Right atrium auricular region (tissue), 2 donors: ENCODE measurements around the gene ATPAF1. TPM values are rescaled to one million over a fixed set of nuclear protein-coding genes. Genes with fewer than 3 reads are reported as not detected.
A peak's percentile ranks its signal among the peaks of the same experiment; 100 is the strongest.

Experiments
- DNase-seq: peaks from one replicate; pipeline ENCODE4 v3.0.0-alpha.2; 2019; ENCODE audit warnings: low spot score
- H3K27ac ChIP-seq, 2 donors: fragments of 200-600 bp; sonication (generic); 1 replicate in 1 of 2; 2 replicates in 1 of 2; pipeline ENCODE4 v1.5.1; 2016 to 2019
- H3K27me3 ChIP-seq, 2 donors: fragments of 200-600 bp; sonication (generic); one replicate each; pipeline versions ENCODE4 v1.5.1 to v1.6.0; 2017 to 2019
- H3K36me3 ChIP-seq: fragments of 200-600 bp; sonication (generic); one replicate; pipeline ENCODE4 v1.5.1; 2016
- H3K4me1 ChIP-seq, 2 donors: fragments of 200-600 bp; sonication (generic); one replicate each; pipeline versions ENCODE4 v1.5.1 to v1.6.0; 2017 to 2019
- H3K4me3 ChIP-seq, 2 donors: fragments of 200-600 bp; sonication (generic); 1 replicate in 1 of 2; 2 replicates in 1 of 2; pipeline ENCODE4 v1.5.1; 2017 to 2019; ENCODE audit warnings: mild to moderate bottlenecking in 1 of 2, moderate library complexity in 1 of 2
- H3K9me3 ChIP-seq, 2 donors: fragments of 200-600 bp; sonication (generic); one replicate each; pipeline ENCODE4 v1.5.1; 2019
- total RNA-seq, 2 donors: library from RNA; depleted of rRNA; stranded (reverse); fragments of >200 nt; gene quantifications; one replicate each; pipeline ENCODE4 v1.1.0, GENCODE V29; 2016
- TF ChIP-seq, protein P1 (sequence below), 2 donors: fragments of 200-600 bp; sonication (generic); IDR thresholded peaks; one replicate each; pipeline ENCODE4 v1.5.1; 2019; ENCODE audit warnings: antibody characterized with exemption in 2 of 2

Gene ATPAF1
- total RNA-seq, 2 donors from 2014 or later = 113 to 201 TPM

DNA sequence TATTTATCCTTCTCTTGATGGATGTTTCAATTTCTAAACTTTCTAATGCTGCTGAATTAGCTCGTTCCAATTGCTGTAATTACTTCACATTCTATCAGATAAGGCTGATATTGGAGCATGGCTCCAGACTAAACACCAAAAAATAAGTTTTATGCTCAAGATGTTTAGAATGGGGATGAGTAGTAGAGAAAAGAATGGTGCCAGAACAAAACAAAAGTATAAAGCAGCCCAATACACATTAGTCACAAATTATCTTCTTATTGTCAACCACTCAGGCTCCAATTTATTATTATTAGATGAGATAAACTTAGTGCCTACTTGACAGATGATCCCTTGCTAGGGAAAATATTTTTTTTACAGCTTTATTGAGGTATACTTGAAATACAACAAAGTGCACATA, 21.8 kb downstream of the ATPAF1 start:
- Histone ChIP-seq H3K27me3 (no peaks in the 10 kb centered on the region), H3K27ac (no peak overlapping the region), H3K4me1 (peaks cover 0 to 10% of the 10 kb centered on the region in 2 donors), H3K36me3 (peaks cover 52% of the 10 kb centered on the region), H3K4me3 (no peak overlapping the region), H3K9me3 (peaks cover 0 to 14% of the 10 kb centered on the region in 2 donors)
- TF ChIP-seq, protein P1, sequence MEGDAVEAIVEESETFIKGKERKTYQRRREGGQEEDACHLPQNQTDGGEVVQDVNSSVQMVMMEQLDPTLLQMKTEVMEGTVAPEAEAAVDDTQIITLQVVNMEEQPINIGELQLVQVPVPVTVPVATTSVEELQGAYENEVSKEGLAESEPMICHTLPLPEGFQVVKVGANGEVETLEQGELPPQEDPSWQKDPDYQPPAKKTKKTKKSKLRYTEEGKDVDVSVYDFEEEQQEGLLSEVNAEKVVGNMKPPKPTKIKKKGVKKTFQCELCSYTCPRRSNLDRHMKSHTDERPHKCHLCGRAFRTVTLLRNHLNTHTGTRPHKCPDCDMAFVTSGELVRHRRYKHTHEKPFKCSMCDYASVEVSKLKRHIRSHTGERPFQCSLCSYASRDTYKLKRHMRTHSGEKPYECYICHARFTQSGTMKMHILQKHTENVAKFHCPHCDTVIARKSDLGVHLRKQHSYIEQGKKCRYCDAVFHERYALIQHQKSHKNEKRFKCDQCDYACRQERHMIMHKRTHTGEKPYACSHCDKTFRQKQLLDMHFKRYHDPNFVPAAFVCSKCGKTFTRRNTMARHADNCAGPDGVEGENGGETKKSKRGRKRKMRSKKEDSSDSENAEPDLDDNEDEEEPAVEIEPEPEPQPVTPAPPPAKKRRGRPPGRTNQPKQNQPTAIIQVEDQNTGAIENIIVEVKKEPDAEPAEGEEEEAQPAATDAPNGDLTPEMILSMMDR (IDR thresholded peaks at IDR 0.05) = no peak
- no peak for DNase-seq

DNA sequence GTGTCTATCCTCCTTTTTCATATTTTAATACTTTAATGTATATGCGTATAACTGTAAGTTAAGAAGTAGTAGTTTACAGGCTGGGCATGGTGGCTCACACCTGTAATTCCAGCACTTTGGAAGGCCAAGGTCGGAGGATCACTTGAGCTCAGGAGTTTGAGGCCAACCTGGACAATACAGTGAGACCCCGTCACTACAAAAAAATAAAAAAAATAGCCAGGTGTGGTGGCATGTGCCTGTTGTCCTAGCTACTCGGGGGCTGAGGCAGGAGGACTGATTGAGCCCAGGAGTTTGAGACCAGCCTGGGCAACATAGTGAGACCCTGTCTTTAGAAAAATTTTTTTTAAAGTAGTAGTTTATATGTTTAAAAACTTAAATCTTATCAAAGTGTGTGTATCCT, 22.3 kb downstream of the ATPAF1 start:
- TF ChIP-seq, protein P1 (IDR thresholded peaks at IDR 0.05) = no peak
- Histone ChIP-seq H3K4me3 (no peak overlapping the region), H3K36me3 (peaks cover 53% of the 10 kb centered on the region), H3K4me1 (peaks cover 0 to 10% of the 10 kb centered on the region in 2 donors), H3K27ac (no peak overlapping the region), H3K27me3 (no peaks in the 10 kb centered on the region), H3K9me3 (peaks cover 0 to 14% of the 10 kb centered on the region in 2 donors)
- DNase-seq = no peak

DNA sequence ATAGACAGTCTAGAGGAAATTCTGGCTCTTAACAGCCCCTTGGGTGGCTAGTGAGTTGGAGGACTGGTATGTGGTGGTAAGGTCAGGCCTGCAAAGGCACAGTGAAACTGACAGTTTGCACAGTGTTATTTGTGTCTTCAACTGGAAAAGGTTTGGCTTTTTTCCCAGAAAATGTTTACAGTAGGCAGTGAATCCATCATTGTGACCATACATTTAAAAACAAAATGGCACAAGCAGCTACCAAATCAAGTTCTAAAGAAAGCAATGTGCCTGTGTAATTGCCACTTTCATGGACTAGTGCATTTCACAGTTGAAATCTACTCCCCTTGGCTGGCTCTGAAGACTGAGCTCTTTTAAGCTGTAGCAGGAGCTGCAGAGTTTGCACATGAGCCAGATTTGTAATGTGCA, 24.8 kb downstream of the ATPAF1 start:
- Histone ChIP-seq H3K27me3 (no peaks in the 10 kb centered on the region), H3K36me3 (peaks cover 32% of the 10 kb centered on the region), H3K9me3 (no peaks in the 10 kb centered on the region), H3K4me1 (peaks cover 0 to 10% of the 10 kb centered on the region in 2 donors), H3K27ac (peak overlapping the region in 1 of 2 donors; percentile 3), H3K4me3 (no peak overlapping the region)
- TF ChIP-seq, protein P1 (IDR thresholded peaks at IDR 0.05) = no peak
- no peak for DNase-seq

DNA sequence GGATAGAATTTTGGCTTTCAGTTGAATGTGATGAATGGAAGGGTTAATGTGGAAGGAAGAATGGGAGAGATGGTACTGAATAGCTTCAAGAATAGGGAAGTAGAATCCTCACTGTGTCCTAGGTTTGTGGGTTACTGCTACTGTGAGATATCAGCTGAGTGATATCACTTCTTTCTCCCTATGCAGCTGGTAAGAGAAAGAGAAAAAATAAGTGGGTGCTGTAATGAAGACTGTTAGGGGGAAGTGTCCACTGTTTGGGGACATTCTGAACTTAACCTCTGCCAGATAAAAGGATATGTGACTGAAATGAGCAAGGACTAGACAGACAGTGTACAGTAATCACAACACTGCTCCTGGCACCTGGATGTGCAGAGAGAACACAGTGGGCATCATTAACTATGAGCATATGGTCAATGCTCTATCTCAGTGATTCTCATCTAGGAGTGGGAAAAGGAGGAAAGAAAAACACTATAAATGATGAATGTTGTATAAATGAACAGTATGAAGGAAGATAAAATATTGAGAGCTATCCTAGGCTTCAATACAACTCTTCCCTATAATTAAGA, 26.0 kb downstream of the ATPAF1 start:
- no peaks in the 10 kb centered on the region for H3K27me3 ChIP-seq
- H3K27ac ChIP-seq = no peak overlapping the region
- H3K36me3 ChIP-seq = peaks cover 21% of the 10 kb centered on the region
- no peaks in the 10 kb centered on the region for H3K9me3 ChIP-seq
- no peak overlapping the region for H3K4me3 ChIP-seq
- DNase-seq = no peak
- peaks cover 0 to 22% of the 10 kb centered on the region in 2 donors for H3K4me1 ChIP-seq
- TF ChIP-seq, protein P1 (IDR thresholded peaks at IDR 0.05) = no peak

DNA sequence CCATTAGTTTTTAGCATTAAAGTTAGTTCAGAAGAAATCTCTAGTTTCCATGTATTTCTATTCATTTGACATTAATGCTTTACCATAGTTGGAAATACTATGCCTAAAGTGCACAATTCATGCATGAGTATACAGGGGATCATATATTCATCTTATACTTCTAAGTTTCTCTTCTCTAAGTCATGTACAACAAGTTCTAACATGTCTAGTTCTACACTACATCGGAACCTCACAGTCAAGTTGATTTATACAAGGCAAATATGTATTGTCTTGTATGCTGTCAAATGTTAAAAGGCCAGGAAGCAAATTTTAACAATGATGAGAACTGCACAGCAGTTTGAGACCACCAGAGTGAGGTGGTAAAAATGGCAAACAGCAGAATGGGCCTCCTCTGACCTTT, 28.6 kb downstream of the ATPAF1 start:
- no peak overlapping the region for H3K4me3 ChIP-seq
- no peaks in the 10 kb centered on the region for H3K27me3 ChIP-seq
- DNase-seq = no peak
- H3K4me1 ChIP-seq = peaks cover 0 to 28% of the 10 kb centered on the region in 2 donors
- TF ChIP-seq, protein P1 (IDR thresholded peaks at IDR 0.05) = no peak
- H3K27ac ChIP-seq = no peak overlapping the region
- H3K9me3 ChIP-seq = no peaks in the 10 kb centered on the region
- H3K36me3 ChIP-seq = peaks cover 36% of the 10 kb centered on the region

DNA sequence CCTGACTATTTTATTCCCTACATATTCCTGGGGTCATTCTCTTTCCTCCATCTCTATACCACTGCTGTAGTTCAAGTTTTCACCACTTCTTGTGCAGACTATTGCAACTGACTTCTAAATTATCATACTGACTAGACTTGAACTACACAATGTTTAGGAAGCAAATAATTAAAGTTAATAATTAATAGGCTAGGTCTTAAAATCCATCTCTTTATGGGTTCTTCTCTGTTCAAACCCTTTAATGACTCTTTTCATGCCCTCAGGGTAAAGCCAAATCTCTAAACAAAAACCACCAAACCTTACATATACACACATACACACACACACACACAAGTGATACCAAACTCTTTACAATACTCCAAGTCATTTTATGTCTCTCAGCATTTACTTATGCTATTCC, 29.2 kb downstream of the ATPAF1 start:
- TF ChIP-seq, protein P1 (IDR thresholded peaks at IDR 0.05) = no peak
- DNase-seq = no peak
- H3K9me3 ChIP-seq = no peaks in the 10 kb centered on the region
- no peak overlapping the region for H3K4me3 ChIP-seq
- H3K27ac ChIP-seq = peak overlapping the region in 1 of 2 donors; percentile 83
- H3K27me3 ChIP-seq = no peaks in the 10 kb centered on the region
- H3K36me3 ChIP-seq = peaks cover 42% of the 10 kb centered on the region
- peaks cover 0 to 28% of the 10 kb centered on the region in 2 donors for H3K4me1 ChIP-seq
